Measurements from ENCODE around the gene SIGLEC6.

DNA sequence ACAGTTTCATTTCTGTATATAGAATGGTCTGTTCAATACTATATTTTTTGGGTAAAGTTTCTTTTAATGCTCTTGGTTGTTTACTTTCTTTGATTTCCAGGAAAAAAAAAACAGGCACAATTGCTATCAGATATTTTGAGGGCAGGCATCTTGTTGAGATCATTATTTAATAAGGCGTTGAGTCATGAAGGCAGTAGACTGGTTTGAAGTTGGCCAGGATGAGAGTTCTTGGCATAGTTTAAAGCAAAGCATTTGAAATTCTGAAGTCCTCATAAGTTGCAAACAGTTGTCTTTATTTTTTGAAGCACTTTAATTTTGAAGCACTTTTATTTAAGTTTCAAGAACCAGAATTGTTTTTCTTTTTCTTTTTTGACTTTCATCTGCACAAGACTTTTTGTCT lies 37.0 kb upstream of the SIGLEC6 start:
- TF ChIP-seq, protein P1, sequence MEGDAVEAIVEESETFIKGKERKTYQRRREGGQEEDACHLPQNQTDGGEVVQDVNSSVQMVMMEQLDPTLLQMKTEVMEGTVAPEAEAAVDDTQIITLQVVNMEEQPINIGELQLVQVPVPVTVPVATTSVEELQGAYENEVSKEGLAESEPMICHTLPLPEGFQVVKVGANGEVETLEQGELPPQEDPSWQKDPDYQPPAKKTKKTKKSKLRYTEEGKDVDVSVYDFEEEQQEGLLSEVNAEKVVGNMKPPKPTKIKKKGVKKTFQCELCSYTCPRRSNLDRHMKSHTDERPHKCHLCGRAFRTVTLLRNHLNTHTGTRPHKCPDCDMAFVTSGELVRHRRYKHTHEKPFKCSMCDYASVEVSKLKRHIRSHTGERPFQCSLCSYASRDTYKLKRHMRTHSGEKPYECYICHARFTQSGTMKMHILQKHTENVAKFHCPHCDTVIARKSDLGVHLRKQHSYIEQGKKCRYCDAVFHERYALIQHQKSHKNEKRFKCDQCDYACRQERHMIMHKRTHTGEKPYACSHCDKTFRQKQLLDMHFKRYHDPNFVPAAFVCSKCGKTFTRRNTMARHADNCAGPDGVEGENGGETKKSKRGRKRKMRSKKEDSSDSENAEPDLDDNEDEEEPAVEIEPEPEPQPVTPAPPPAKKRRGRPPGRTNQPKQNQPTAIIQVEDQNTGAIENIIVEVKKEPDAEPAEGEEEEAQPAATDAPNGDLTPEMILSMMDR (IDR thresholded peaks at IDR 0.05), result no peak
- no peak for TF ChIP-seq POLR2A (IDR thresholded peaks at IDR 0.05)

All from body of pancreas (tissue), 4 donors.